SK-N-MC (cell line): ENCODE results near the gene CDH23.

Experiments used
- EZH2 ChIP-seq: fragments of 200-600 bp; sonication (generic); IDR thresholded peaks from one replicate; pipeline ENCODE4 v1.6.1; 2017; ENCODE audit warnings: antibody characterized with exemption
- FOXP2 ChIP-seq: optimal IDR thresholded peaks from 2 replicates; pipeline ENCODE3; 2011; ENCODE audit warnings: mild to moderate bottlenecking, moderate library complexity; ENCODE audit not compliant: insufficient read depth; ENCODE audit errors: extremely low read length, control extremely low read depth
- POLR2AphosphoS5 ChIP-seq: IDR thresholded peaks from 2 replicates; pipeline ENCODE4 v1.6.1; 2012; ENCODE audit warnings: mild to moderate bottlenecking, low read depth, low read length, borderline replicate concordance

- no peak for TF ChIP-seq FOXP2
- TF ChIP-seq POLR2AphosphoS5: no peak
- no peak for TF ChIP-seq EZH2
Measured at GRCh38 chr10:71434760-71435394, 38.2 kb downstream of the CDH23 start.
